NCI-H2107 (cell line): ENCODE measurements around the gene ITGAL.

ENCODE experiments used
- DNase-seq: peaks from one replicate; lab custom pipeline; 2025; lab: John Stamatoyannopoulos, UW

The ITGAL gene

DNA sequence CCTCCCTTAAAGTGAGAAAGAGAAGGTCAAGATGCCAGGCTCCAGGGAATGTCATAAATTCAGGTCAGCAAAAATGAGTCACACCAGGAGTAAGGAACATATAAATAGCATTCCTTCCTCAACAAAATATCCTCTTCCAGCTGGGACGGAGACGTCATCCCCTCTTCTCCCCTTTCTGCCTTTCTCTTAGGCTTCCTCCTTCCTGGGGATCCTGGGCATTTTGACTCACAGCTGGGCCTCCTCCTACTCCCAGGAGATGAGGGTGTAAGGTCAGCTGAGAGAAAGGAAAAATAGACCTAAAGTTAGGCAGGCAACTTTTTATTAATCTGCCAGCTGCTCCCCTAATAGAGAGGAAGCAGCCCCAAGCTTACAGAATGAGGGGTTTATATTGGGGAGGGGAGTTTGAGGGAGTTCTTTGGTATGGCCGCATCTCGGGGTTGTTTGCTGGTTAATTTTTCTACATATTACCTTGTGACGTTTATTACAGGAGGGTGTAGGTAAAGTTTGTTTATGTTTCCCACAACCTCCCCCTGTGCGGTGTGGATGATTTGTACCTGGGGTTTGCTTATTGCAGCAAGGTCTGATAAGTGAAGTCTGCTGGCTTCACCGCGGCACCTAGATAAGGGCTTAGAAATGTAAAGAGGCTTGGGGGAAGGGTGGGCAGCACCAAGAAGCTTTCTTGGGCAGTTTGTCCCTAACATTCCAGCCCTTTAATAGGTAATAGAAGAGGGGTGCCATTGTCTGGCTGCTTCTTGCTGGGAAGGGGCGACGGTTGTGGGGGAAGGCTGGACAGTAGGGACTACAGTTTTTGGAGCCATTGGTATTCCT lies 69.2 kb downstream of the ITGAL start:
- DNase-seq = no peak

GRCh38 chr16:30543067-30543466 lies 70.5 kb downstream of the ITGAL start:
- no peak for DNase-seq

- DNase-seq = no peak
These were observed 73.6 kb downstream of the ITGAL start for GRCh38 chr16:30546115-30546514.

DNA sequence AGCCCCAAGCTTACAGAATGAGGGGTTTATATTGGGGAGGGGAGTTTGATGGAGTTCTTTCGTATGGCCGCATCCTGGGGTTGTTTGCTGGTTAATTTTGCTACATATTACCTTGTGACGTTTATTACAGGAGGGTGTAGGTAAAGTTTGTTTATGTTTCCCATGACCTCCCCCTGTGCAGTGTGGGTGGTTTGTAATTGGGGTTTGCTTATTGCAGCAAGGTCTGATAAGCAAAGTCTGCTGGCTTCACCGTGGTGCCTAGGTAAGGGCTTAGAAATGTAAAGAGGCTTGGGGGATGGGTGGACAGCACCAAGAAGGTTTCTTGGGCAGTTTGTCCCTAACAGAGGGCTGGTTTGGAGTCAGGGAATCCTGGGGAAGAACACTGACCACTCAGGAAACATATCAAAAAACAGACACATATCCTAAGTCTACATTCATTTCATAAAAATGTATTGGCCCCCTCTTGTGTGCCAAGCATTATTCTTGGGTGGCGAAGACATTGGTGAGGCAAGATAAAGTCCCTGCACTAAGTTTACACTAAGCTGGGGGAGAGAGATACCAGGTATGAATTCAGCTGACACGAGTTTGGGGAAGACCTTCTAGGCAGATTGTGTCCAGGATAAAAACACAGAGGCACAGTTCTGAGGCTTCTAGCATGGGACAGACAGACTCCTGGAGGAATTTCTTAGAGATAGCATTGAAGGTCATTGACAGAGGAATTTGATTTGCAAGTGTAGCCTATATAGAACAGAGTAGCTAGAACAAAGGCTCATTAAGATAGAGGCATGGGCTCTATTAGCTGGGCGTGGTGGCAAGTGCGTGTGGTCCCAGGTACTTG lies 76.1 kb downstream of the ITGAL start:
- DNase-seq = no peak

DNA sequence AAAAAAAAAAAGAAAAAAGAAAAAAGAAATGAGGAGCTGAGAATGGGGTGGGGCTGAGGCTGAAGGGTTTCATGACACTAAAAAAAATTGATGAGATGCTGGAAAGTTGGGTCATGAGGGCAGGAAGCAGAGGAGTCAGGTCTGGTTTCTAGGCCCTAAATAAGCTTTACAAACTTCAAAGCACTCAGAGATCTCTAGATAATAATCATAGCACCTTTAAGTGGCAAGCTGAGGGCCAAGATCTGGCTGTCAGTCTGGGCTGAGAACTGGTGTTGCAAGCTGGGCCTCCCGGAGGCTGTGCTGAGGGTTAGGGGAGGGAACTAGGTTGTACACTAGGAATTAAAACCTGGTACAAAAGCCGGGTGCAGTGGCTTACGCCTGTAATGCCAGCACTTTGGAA lies 79.2 kb downstream of the ITGAL start:
- no peak for DNase-seq

DNA sequence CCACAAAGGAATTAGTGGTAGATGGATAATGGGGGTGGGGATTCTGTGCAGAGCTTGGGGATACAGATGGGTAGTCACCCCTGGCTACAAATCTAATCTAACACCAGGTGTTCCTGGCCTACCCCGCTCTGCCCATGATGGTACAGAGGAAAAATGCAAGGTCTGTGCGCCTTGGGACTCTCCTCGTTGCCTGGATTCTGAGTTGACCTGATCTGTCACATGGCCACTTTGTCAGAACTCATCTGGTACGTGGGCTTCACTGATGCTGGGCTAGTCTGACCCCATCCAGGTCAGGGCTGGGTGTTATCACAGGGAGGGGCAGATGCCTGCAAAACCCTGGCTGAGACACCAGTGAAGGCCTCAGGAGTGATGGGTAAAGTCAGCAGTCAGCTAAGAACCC lies 80.4 kb downstream of the ITGAL start:
- DNase-seq = no peak

DNA sequence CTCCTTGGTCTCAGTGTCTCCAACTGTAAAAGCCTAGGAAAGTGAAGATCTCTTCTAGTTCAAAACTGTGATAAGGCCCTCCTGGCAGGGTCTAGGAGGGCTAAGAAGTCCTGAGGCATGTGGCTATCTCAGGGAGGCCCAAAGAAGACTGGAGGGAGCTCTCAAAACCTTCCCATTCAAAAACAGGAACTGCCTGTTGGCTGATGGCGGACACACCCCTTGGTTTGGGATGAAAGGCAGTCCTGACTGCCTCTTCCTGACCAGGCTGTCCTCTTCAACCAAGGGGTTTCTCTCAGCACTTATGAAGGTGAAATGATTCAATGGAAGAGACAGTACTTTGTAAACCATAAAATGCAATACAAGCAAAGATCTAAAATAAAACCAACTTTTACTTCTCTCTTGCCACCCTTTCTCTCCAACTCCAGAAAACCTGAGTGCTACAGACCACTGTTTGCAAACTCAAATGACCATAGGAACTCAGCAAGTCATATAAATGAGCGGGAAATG lies 80.9 kb downstream of the ITGAL start:
- DNase-seq = no peak

- DNase-seq = no peak
These were observed 82.2 kb downstream of the ITGAL start for GRCh38 chr16:30554557-30555314.

DNA sequence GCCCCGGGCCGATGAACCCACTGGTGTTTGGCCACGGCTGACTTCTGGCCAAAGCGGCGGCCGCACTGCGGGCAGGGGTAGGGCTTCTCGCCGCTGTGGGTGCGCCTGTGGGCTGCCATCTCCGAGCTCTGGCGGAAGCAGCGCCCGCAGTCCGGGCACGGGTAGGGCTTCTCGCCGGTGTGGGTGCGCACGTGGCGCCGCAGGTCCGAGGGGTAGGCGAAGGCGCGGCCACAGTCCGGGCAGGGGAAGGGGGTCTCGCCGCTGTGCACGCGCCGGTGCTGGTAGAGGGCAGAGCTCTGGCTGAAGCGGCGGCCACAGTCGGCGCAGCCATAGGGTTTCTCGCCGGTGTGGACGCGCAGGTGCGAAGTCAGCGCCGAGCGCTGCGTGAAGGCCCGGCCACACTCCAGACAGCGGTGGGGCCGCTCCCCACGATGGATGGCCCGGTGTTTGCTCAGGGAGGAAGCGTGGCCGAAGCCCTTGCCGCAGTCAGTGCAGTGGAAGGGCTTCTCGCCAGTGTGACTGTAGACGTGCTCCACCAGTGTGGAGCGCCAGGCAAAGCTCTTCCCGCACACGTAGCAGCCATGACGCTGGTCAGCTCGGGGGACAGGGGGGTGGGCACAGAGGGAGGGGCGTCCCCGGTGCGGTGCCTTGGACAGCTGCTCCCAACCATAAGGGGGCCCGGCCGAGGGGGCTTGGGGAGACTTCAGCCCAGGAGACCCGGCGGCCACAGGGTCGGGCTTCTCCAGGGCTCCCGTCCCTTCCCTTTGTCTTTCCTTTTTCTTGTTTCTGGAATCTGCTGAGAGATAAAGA lies 83.0 kb downstream of the ITGAL start:
- DNase-seq = no peak

GRCh38 chr16:30556125-30556473 lies 83.6 kb downstream of the ITGAL start:
- DNase-seq = no peak

DNA sequence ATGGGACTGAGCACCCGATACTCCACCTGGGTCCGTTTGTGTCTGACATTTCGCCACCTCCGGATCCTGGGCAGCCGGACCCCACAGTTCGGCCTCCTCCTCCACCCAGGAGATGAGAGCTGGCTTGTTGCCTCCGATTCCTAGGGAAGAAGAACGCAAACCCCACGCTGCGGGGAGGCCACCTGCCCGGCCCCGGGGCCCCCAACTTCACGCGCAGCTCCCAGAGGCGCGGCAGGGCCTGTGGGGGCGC lies 85.1 kb downstream of the ITGAL start:
- no peak for DNase-seq

- peak; percentile 97 for DNase-seq
These were observed 85.6 kb downstream of the ITGAL start, which contains the start of gene ZNF764 for GRCh38 chr16:30557957-30558788. Gene ZNF764, minus strand, starts transcription at chr16:30558374. Its CDS starts 192 bp downstream, at chr16:30558182.

GRCh38 chr16:30558789-30559377 lies 86.3 kb downstream of the ITGAL start:
- DNase-seq = no peak

GRCh38 chr16:30559690-30560089 lies 87.1 kb downstream of the ITGAL start:
- no peak for DNase-seq

- no peak for DNase-seq
These were observed 88.7 kb downstream of the ITGAL start for GRCh38 chr16:30561089-30561816.

- DNase-seq = no peak
These were observed 89.5 kb downstream of the ITGAL start for GRCh38 chr16:30562021-30562420.

DNA sequence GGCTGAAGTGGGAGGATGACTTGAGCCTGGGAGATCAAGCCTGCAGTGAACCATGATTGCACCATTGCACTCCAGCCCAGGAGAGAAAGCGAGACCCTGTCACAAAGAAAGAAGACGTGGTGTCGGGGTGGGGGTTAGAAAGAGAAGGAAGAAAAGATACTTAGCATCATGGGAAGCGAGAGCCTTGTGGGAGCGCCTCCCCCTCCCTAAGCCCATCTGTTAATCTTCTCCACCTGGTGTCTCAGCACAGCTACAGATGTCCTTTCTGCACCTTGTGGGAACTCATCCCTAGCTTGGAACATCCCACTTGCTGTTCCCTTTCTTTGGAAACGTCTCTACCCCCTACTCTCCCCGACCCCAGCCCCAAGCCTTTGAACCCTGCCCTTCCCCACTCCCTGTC lies 93.0 kb downstream of the ITGAL start:
- no peak for DNase-seq

GRCh38 chr16:30565984-30566383 lies 93.4 kb downstream of the ITGAL start:
- no peak for DNase-seq

DNA sequence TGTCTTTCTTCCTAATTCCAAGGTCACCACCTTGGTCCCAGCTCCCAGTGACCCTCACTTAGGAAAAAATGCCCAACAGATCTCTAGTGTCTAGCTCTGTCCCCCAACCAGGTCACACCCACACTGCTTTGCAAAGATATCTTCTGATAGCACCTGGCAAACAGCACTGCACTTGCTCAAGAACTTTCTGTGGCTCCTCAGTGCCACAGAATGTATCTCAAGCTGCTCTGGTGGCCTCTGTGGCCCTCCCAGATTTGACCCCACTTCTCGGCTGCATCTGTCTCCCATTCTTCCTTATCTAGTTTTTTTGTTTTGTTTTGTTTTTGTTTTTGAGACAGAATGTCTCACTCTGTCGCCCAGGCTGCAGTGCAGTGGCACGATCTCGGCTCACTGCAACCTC lies 94.0 kb downstream of the ITGAL start:
- DNase-seq = no peak
